GM12878 (cell line): ENCODE measurements around the gene HIVEP2. TPM values are rescaled to one million over a fixed set of nuclear protein-coding genes. Genes with fewer than 3 reads are reported as not detected.

Experiments used
- BRCA1 ChIP-seq: IDR thresholded peaks from 2 replicates; pipeline ENCODE4 v1.6.1; 2011; ENCODE audit warnings: low read depth, low read length, improper control_type of control experiment
- CBFB ChIP-seq: IDR thresholded peaks from 2 replicates; pipeline ENCODE4 v1.6.1; 2016; ENCODE audit warnings: antibody characterized with exemption, low read depth
- DPF2 ChIP-seq: fragments of 450-650 bp; IDR thresholded peaks from 2 replicates; pipeline ENCODE4 v1.6.1; 2017; ENCODE audit warnings: mild to moderate bottlenecking
- FOXK2 ChIP-seq: fragments of 450-650 bp; IDR thresholded peaks from 2 replicates; pipeline ENCODE4 v1.6.1; 2017; ENCODE audit warnings: mild to moderate bottlenecking, moderate library complexity
- GABPA ChIP-seq: IDR thresholded peaks from 2 replicates; pipeline ENCODE4 v1.6.1; 2014; ENCODE audit warnings: antibody characterized with exemption, low read depth, mild to moderate bottlenecking, inconsistent platforms
- GATAD2B ChIP-seq: fragments of 450-650 bp; conservative IDR thresholded peaks from 2 replicates; pipeline ENCODE4 v1.6.1; 2017; ENCODE audit warnings: low read depth, mild to moderate bottlenecking, moderate library complexity
- MLLT1 ChIP-seq: fragments of 450-650 bp; IDR thresholded peaks from 2 replicates; pipeline ENCODE4 v1.6.1; 2016; ENCODE audit warnings: mild to moderate bottlenecking
- MYB ChIP-seq: fragments of 150-350 bp; IDR thresholded peaks from 2 replicates; pipeline ENCODE4 v1.6.1; 2014; ENCODE audit warnings: mild to moderate bottlenecking, low read depth, low read length, borderline replicate concordance
- NFIC ChIP-seq: IDR thresholded peaks from 2 replicates; pipeline ENCODE4 v1.6.1; 2012; ENCODE audit warnings: low read depth, mild to moderate bottlenecking, inconsistent platforms, low read length, moderate library complexity
- NFYA ChIP-seq: IDR thresholded peaks from 2 replicates; pipeline ENCODE4 v1.6.1; 2011; ENCODE audit warnings: low read depth, mild to moderate bottlenecking, low read length, improper control_type of control experiment, borderline replicate concordance
- PAX5 ChIP-seq: IDR thresholded peaks from 2 replicates; pipeline ENCODE4 v1.6.1; 2011; ENCODE audit warnings: low read depth, low read length, borderline replicate concordance
- PBX3 ChIP-seq: IDR thresholded peaks from 2 replicates; pipeline ENCODE4 v1.6.1; 2011; ENCODE audit warnings: mild to moderate bottlenecking, low read depth, low read length, moderate library complexity; ENCODE audit not compliant: insufficient replicate concordance
- RAD51 ChIP-seq: fragments of 450-650 bp; IDR thresholded peaks from 2 replicates; pipeline ENCODE4 v1.6.1; 2016; ENCODE audit warnings: moderate library complexity, mild to moderate bottlenecking, inconsistent platforms
- SMAD1 ChIP-seq: fragments of 450-650 bp; IDR thresholded peaks from 2 replicates; pipeline ENCODE4 v1.6.1; 2018; ENCODE audit warnings: mild to moderate bottlenecking, low read depth; ENCODE audit not compliant: partially characterized antibody
- SPI1 ChIP-seq: IDR thresholded peaks from 2 replicates; pipeline ENCODE4 v1.6.1; 2011; ENCODE audit warnings: low read depth, mild to moderate bottlenecking, low read length, moderate library complexity, borderline replicate concordance; ENCODE audit not compliant: insufficient read depth
- ZBTB40 ChIP-seq: fragments of 450-650 bp; IDR thresholded peaks from 2 replicates; pipeline ENCODE4 v1.6.1; 2016; ENCODE audit warnings: mild to moderate bottlenecking, moderate library complexity, borderline replicate concordance
- polyA plus RNA-seq, 11 experiments: library from polyadenylated mRNA; depleted of rRNA in 4 of 11; unstranded in 6 of 11; stranded (reverse) in 5 of 11; fragments of >200 nt; fragmentation: Nextera tagmentation in 4 of 11; fragmentation: Illumina TruSeq in 1 of 11; extraction: Ambion mirVana in 4 of 11; extraction: Trizol in 1 of 11; gene quantifications; 1 replicate in 1 of 11; 2 replicates in 10 of 11; pipeline versions ENCODE4 v1.2.1 to v1.2.3, GENCODE V29; 2011 to 2016; ENCODE audit warnings: inconsistent platforms in 2 of 11, missing spikeins in 2 of 11, low read depth in 1 of 11
- total RNA-seq, 4 experiments: library from RNA; depleted of rRNA in 3 of 4; stranded (reverse); fragments of >200 nt in 3 of 4; fragmentation: Illumina TruSeq in 1 of 4; extraction: Trizol in 1 of 4; gene quantifications; 2 replicates each; pipeline versions ENCODE4 v1.2.1 to v1.2.3, GENCODE V29; 2013 to 2021

HIVEP2 gene
- total and polyA plus RNA-seq, 10 of the 15 experiments (the other 5 are each of a cell fraction or from before 2014, with no cell fraction given): 1.2 to 15.7 (median 10.2) TPM

GRCh38 chr6:142871910-142872331, 73.1 kb downstream of the HIVEP2 start (continued):
- peak; percentile 76; the same call in 1 of the 2 replicates for TF ChIP-seq MLLT1
- peak; percentile 30 for TF ChIP-seq PBX3
- TF ChIP-seq DPF2: peak; percentile 78
- peak; percentile 62; the same call in 1 of the 2 replicates for TF ChIP-seq PAX5
- TF ChIP-seq NFIC: peak; percentile 85; the same call in 1 of the 2 replicates
- peak; percentile 68; the same call in 1 of the 2 replicates for TF ChIP-seq GABPA
- TF ChIP-seq GATAD2B: 0 out of 2 replicates have a peak, but pooled peaks have one; percentile 55
- TF ChIP-seq BRCA1: no peak
- TF ChIP-seq FOXK2: no peak
- TF ChIP-seq MYB: no peak
- peak; percentile 56; the same call in 1 of the 2 replicates for TF ChIP-seq CBFB
- TF ChIP-seq NFYA: no peak
- TF ChIP-seq SPI1: no peak
- TF ChIP-seq ZBTB40: 0 out of 2 replicates have a peak, but pooled peaks have one; percentile 13
- TF ChIP-seq SMAD1: peak; percentile 38
- TF ChIP-seq RAD51: peak; percentile 76
